ENCODE data around the gene SPDYE2B.
A peak's percentile ranks its signal among the peaks of the same experiment; 100 is the strongest.
"Not testable (repeated sequence)": the region's sequence is repeated elsewhere in the genome, so short reads cannot be mapped to it uniquely, and the experiment has no call there.

SPDYE2B gene

DNA sequence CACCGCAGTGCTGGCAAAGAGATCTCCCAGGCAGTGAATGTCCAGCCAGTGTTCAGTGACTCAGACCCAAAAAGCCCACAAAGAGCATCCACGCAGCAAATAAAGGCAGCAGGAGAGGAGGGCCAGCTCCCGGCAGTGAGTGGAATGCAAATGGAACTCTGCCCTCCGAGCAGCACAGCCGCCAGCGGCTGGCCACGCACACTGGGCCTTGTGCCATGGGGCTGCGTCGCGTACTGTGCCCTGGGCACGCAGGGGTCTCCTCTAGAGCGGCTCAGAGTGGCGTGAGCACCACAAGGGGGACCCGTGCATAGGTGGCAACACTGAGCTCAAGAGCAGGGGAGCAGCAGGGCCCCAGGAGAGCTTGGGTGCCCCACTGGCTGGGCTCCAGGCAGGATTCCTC, 17.4 kb downstream of the SPDYE2B start:
- H3K36me3 Mint-ChIP-seq (ENCODE audit: insufficient read depth): not testable (repeated sequence)

GRCh38 chr7:102671166-102671955, 21.2 kb downstream of the SPDYE2B start, which contains the start of gene POLR2J2:
Gene POLR2J2, minus strand, starts transcription at chr7:102671663. Its CDS starts 62 bp downstream, at chr7:102671601.
- peak within 1 kb of the TSS; percentile 75 for H3K4me3 Mint-ChIP-seq
- H3K4me1 Mint-ChIP-seq; H3K27me3 Mint-ChIP-seq; H3K9me3 Mint-ChIP-seq; H3K36me3 Mint-ChIP-seq (ENCODE audit: insufficient read depth): not testable (repeated sequence)
- DNase-seq (ENCODE audit: low spot score in 2 of 2) (peak; percentile 23 to 88), ATAC-seq (replicated peaks; ENCODE audit: extremely low read depth, poor library complexity, severe bottlenecking) (peak; percentile 77)
- peak within 1 kb of the TSS; percentile 81 for H3K27ac Mint-ChIP-seq (ENCODE audit: low read depth)

More for the DNA sequence above, 17.4 kb downstream of the SPDYE2B start:
- ATAC-seq (replicated peaks; ENCODE audit: extremely low read depth, poor library complexity, severe bottlenecking); H3K27me3 Mint-ChIP-seq; H3K4me3 Mint-ChIP-seq; H3K27ac Mint-ChIP-seq (ENCODE audit: low read depth); H3K9me3 Mint-ChIP-seq; DNase-seq (ENCODE audit: low spot score in 2 of 2); H3K4me1 Mint-ChIP-seq: not testable (repeated sequence)

- H3K36me3 Mint-ChIP-seq (ENCODE audit: insufficient read depth); DNase-seq (ENCODE audit: low spot score in 2 of 2); H3K27me3 Mint-ChIP-seq; H3K4me1 Mint-ChIP-seq; H3K27ac Mint-ChIP-seq (ENCODE audit: low read depth); H3K9me3 Mint-ChIP-seq; ATAC-seq (replicated peaks; ENCODE audit: extremely low read depth, poor library complexity, severe bottlenecking): not testable (repeated sequence)
- H3K4me3 Mint-ChIP-seq: peak overlapping the region; percentile 75
Observed at GRCh38 chr7:102671956-102672307, 21.8 kb downstream of the SPDYE2B start.

DNA sequence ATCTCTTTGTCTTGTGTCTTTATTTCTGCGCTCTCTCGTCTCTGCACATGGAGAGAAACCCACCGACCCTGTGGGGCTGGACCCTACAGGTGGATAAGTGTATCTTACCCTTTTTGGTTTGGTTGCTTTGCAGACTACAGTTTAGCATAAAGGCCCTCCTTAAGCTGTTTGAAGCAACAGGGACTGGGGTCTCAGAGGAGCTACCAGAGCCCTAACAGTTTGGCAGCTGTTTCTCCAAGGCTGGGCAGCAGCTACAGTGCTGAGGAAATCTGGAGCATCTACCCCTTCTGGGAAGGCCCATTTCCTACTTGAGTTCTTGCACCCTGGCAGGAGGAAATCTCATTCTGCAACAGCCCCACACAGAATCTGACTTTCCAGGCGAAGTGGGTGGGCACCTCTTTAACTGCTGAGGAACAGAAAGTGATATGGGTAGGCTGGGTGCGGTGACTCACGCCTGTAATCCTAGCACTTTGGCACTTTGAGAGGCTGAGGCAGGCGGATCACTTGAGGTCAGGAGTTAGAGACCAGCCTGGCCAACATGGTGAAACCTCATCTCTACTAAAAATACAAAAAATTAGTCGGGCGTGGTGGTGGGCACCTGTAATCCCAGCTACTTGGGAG, 23.4 kb downstream of the SPDYE2B start:
- H3K27ac Mint-ChIP-seq (ENCODE audit: low read depth); H3K36me3 Mint-ChIP-seq (ENCODE audit: insufficient read depth); H3K4me3 Mint-ChIP-seq; H3K4me1 Mint-ChIP-seq; H3K27me3 Mint-ChIP-seq; DNase-seq (ENCODE audit: low spot score in 2 of 2); H3K9me3 Mint-ChIP-seq; ATAC-seq (replicated peaks; ENCODE audit: extremely low read depth, poor library complexity, severe bottlenecking): not testable (repeated sequence)

DNA sequence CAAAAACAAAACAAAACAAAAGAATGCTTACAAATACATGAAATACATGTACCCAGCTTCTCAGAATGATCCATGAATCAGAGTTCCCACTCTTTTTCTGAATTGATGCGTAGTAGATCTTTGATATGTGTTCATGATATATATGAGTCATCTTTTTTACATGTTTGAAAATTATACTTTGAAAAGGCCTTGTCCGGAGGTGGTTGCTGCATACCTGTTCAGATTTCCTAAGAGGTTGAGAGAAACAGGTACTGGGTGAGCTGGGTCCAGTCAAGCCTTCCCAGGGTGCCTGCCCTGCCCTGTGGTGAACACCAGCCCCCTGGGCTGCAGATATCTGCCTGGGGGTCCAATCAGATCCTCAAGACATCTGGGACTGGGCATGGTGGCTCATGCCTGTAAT, 25.4 kb downstream of the SPDYE2B start:
- DNase-seq (ENCODE audit: low spot score in 2 of 2); H3K4me3 Mint-ChIP-seq; H3K9me3 Mint-ChIP-seq; H3K36me3 Mint-ChIP-seq (ENCODE audit: insufficient read depth); H3K4me1 Mint-ChIP-seq; H3K27ac Mint-ChIP-seq (ENCODE audit: low read depth); H3K27me3 Mint-ChIP-seq; ATAC-seq (replicated peaks; ENCODE audit: extremely low read depth, poor library complexity, severe bottlenecking): not testable (repeated sequence)

GRCh38 chr7:102680780-102681179, 30.7 kb downstream of the SPDYE2B start:
- H3K36me3 Mint-ChIP-seq (ENCODE audit: insufficient read depth); H3K27me3 Mint-ChIP-seq; H3K4me3 Mint-ChIP-seq: not testable (repeated sequence)

DNA sequence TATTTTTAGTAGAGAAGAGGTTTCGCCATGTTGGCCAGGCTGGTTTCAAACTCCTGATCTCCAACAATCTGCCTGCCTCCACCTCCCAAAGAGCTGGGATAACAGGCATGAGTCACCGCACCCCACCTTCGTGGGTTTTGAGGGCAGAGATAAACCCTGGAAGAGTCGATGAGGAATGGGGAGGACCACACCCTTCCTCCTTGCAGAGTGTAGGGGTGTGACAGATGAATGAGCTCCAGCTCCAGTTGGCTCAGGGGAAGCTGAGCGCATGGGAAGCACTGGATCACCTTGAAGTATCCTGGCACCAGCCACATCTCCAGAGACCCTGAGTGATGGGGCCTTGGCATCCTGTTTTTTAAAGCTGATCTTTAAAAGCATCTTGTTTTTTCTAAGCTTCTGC, 32.4 kb downstream of the SPDYE2B start:
- ATAC-seq (replicated peaks; ENCODE audit: extremely low read depth, poor library complexity, severe bottlenecking); H3K9me3 Mint-ChIP-seq; H3K36me3 Mint-ChIP-seq (ENCODE audit: insufficient read depth); H3K4me3 Mint-ChIP-seq; H3K27me3 Mint-ChIP-seq; DNase-seq (ENCODE audit: low spot score in 2 of 2); H3K27ac Mint-ChIP-seq (ENCODE audit: low read depth); H3K4me1 Mint-ChIP-seq: not testable (repeated sequence)

More at GRCh38 chr7:102680780-102681179, 30.7 kb downstream of the SPDYE2B start:
- H3K9me3 Mint-ChIP-seq; DNase-seq (ENCODE audit: low spot score in 2 of 2); ATAC-seq (replicated peaks; ENCODE audit: extremely low read depth, poor library complexity, severe bottlenecking); H3K4me1 Mint-ChIP-seq; H3K27ac Mint-ChIP-seq (ENCODE audit: low read depth): not testable (repeated sequence)

DNA sequence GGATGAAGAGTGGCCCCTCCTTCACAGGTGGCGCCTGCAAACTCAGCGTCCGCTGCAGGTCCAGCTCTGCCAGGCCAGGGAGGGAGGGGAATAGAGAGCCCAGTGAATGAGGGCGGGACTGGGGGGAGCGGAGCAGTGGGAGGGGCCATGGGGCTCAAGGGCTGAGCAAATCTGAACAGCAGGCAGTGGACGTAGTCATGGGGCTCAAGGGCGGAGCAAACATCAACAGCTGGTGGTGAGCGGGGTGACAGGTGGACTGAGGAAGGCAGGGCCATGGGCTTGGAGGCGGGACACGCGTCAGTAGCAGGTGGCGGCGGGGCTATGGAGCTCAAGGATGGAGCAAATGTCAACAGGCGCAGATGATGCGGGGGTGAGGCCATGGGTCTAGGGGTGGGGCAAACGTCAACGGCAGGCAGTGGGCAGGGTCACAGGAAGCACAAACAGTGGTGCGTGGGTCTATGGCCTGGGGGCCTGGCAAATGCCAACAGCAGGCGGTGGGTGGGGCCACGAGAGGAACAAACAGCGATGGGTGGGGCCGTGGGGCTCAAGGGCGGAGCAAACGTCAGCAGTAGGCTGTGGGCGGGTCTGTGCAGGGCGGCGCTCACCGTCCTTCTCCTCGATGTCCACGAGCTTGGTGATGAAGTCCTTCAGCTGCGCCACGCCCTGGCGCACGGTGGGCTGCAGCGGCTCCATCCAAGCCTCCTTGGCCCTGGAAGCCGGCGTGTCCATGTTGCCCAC, 38.3 kb downstream of the SPDYE2B start:
- H3K4me1 Mint-ChIP-seq; H3K9me3 Mint-ChIP-seq; H3K36me3 Mint-ChIP-seq (ENCODE audit: insufficient read depth); DNase-seq (ENCODE audit: low spot score in 2 of 2); H3K4me3 Mint-ChIP-seq; H3K27ac Mint-ChIP-seq (ENCODE audit: low read depth); H3K27me3 Mint-ChIP-seq: not testable (repeated sequence)
- peak; percentile 80 for ATAC-seq (replicated peaks; ENCODE audit: extremely low read depth, poor library complexity, severe bottlenecking)

DNA sequence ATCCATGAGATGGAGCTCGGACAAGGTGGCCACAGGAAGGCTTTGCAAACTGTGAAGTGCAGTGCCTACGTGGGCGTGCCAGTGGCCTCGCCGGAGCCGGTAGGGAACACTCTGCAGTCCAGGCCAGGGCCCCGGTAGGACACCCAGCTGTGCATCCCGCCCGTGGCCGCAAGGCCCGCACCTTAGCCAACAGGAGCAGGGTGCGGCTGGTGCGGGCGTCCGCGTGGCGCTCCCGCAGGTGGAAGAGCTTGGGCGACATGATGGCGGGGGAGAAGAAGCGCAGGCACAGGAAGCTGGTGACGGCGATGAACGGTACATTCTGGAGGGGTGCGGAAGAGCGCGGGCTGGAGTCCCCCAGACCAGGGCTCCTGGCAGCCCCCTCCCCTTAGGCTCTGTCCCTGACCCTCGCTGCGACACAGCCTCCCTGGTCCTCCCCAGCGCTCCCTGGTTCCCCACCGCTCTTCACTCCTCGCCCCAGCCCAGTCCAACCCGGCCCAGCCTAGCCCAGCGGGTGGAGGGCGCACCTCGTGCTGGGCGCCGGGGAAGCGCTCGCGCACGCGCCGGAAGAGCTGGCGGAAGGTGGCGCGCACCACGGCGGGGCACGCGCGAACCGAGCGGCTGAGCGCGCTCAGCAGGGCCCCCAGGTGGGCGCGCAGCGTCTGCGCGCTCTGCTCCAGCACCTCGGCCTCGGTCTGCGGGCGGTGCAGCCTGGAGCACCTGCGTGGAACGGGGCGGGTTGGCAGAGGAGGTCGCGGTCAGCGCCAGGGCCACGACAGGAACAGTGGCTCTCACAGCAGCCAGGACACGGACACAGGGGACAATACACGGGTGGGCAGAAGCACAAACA, 39.5 kb downstream of the SPDYE2B start:
- H3K36me3 Mint-ChIP-seq (ENCODE audit: insufficient read depth); DNase-seq (ENCODE audit: low spot score in 2 of 2); H3K27me3 Mint-ChIP-seq; H3K27ac Mint-ChIP-seq (ENCODE audit: low read depth); H3K4me1 Mint-ChIP-seq; H3K4me3 Mint-ChIP-seq; H3K9me3 Mint-ChIP-seq: not testable (repeated sequence)
- peak; percentile 80 for ATAC-seq (replicated peaks; ENCODE audit: extremely low read depth, poor library complexity, severe bottlenecking)

GRCh38 chr7:102690602-102691001, 40.5 kb downstream of the SPDYE2B start:
- DNase-seq (ENCODE audit: low spot score in 2 of 2); H3K9me3 Mint-ChIP-seq; H3K4me1 Mint-ChIP-seq; ATAC-seq (replicated peaks; ENCODE audit: extremely low read depth, poor library complexity, severe bottlenecking); H3K27ac Mint-ChIP-seq (ENCODE audit: low read depth); H3K36me3 Mint-ChIP-seq (ENCODE audit: insufficient read depth); H3K27me3 Mint-ChIP-seq: not testable (repeated sequence)
- H3K4me3 Mint-ChIP-seq: peak overlapping the region; percentile 52

DNA sequence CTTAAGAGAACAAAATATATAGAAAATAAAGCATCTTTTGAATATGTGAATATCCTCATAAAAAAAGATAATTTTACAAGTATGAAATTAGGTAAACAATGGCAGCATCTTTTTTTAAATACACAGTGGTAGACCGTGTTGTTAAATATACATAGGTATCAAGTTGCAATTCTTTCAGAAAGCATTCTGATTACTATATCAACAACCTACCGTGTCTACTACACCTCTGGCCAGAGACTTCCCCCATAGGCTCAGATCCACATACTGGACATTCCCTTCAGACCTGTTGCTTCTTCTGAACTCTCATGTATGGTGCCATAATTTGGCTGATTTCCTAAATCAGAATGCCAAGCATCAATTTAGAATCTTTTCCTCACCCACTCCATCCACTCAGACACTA, 43.9 kb downstream of the SPDYE2B start:
- not testable (repeated sequence) for ATAC-seq (replicated peaks; ENCODE audit: extremely low read depth, poor library complexity, severe bottlenecking); H3K27ac Mint-ChIP-seq (ENCODE audit: low read depth); H3K27me3 Mint-ChIP-seq; H3K9me3 Mint-ChIP-seq; H3K36me3 Mint-ChIP-seq (ENCODE audit: insufficient read depth); H3K4me3 Mint-ChIP-seq; DNase-seq (ENCODE audit: low spot score in 2 of 2); H3K4me1 Mint-ChIP-seq

GRCh38 chr7:102695033-102695552, 45.0 kb downstream of the SPDYE2B start:
- peaks cover 15% of the 10 kb centered on the region for H3K27me3 Mint-ChIP-seq

More at GRCh38 chr7:102695033-102695552, 45.0 kb downstream of the SPDYE2B start:
- ATAC-seq (replicated peaks; ENCODE audit: extremely low read depth, poor library complexity, severe bottlenecking); H3K9me3 Mint-ChIP-seq; H3K36me3 Mint-ChIP-seq (ENCODE audit: insufficient read depth); DNase-seq (ENCODE audit: low spot score in 2 of 2); H3K4me1 Mint-ChIP-seq; H3K27ac Mint-ChIP-seq (ENCODE audit: low read depth); H3K4me3 Mint-ChIP-seq: not testable (repeated sequence)

Measured in central memory CD8-positive, alpha-beta T cell (primary cell).